ENCODE measurements around the gene DUSP22. TPM values are rescaled to one million over a fixed set of nuclear protein-coding genes. Genes with fewer than 3 reads are reported as not detected.
"Not testable (repeated sequence)": the region's sequence is repeated elsewhere in the genome, so short reads cannot be mapped to it uniquely, and the experiment has no call there.

The DUSP22 gene
- polyA plus RNA-seq, 4 donors: 22.2 to 24.6 (median 23.3) TPM

DNA sequence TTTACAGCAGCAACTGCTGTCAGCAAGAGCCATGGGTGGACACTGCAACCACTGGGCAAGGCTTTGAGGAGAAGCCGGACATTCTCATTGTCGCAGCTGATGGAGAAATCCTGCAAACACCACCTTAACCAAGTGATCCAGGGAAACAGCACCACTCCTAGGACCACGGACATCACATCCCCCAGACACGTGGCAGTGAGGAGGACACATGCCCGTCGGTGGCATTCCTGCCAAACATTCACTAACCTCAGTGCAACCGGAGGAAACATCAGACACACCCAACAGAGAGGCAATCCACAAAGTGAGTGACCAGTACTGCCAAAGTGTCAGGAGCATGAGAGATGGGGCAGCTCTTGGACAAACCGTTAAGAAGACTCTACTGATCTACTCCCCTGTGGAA is 82.7 kb downstream of the DUSP22 start:
- DNase-seq (ENCODE audit: low read depth in 4 of 4, low spot score in 3 of 4): no peak

GRCh38 chr6:376827-377640 is 84.7 kb downstream of the DUSP22 start:
- no peak for DNase-seq (ENCODE audit: low read depth in 4 of 4, low spot score in 3 of 4)

GRCh38 chr6:377641-378020 is 85.3 kb downstream of the DUSP22 start:
- DNase-seq (ENCODE audit: low read depth in 4 of 4, low spot score in 3 of 4): not testable (repeated sequence)

DNA sequence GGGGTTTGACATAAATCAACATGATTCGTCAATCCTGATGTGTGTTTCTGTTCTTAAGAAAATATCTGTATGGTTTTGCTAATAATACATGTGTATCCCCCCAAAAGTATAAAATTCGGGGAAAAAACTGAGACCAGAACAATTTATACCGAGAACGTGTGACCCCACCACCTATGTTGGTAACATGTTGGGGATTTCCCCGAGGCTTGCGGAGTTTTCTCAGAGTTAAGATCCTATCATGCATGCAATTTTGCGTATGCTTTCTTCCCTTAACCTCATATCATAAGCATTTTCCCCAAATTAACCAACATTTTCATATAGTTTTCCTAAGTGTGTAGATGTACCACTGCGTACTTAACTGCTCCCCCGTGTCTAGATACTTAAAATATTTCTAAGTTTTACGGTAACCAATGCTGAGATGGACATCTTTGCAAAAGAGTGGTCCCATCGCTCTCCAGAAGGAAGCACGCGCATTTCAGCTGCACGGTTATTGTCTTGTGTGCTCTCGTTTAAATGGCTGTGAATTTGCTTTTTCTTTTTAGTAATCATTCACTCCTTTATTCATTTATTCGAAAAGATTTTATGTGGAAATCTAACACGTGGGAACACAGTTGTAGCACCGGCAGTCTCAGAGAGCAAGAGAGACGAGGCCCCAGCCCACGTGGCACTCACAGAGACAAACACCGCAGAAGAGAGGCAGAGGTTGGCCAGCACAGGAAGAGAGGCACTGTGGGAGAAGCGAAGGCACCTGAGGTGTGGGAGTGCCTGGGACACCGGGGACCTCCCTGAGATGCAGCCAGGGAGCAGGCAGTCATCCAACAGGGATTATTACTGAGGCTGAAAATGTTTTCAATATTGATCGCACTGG is 86.0 kb downstream of the DUSP22 start:
- no peak for DNase-seq (ENCODE audit: low read depth in 4 of 4, low spot score in 3 of 4)

- no peak for DNase-seq (ENCODE audit: low read depth in 4 of 4, low spot score in 3 of 4)
Measured at GRCh38 chr6:378958-379409, 86.7 kb downstream of the DUSP22 start.

DNA sequence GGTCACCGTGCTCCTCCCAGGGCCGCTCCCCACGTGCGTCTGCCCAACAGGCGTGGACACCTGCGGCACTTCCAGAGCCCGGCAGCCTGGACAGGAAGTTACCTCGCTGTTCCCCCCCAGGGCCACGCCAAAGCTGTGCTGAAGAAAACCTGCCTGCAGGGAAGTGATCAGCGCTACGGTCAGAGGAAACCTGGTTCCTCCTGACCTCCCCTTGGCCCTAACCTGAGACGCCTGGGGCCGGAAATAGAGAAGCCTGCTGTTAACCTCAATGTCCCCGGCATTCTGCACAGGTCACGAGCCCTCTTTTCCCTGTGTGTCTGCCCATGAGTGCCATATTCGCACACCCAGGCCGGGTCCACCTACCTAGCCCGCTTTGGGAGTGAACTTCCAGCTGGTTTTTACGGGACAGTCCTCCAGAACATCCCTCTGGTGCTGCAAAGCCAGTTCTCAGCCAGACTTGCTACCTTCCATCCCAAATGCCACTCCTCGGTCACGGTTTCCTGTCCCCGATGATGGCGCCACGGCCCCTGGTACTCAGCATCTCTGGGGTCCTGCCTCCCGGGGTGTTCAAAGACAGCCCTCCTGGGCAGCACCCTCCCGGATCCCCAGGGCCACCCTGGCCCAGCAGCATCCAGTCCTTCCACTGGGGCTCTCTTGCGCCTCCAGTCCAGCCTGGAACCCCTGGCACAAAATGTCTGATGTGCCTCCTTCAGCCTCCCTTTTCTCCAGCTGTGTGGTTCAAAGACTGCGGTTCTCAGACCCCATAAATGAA is 87.3 kb downstream of the DUSP22 start:
- no peak for DNase-seq (ENCODE audit: low read depth in 4 of 4, low spot score in 3 of 4)

GRCh38 chr6:380234-381218 is 88.2 kb downstream of the DUSP22 start:
- no peak for DNase-seq (ENCODE audit: low read depth in 4 of 4, low spot score in 3 of 4)

- no peak for DNase-seq (ENCODE audit: low read depth in 4 of 4, low spot score in 3 of 4)
Measured at GRCh38 chr6:381742-382461, 89.6 kb downstream of the DUSP22 start.

GRCh38 chr6:382883-383810 is 90.9 kb downstream of the DUSP22 start:
- no peak for DNase-seq (ENCODE audit: low read depth in 4 of 4, low spot score in 3 of 4)

GRCh38 chr6:383856-384255 is 91.6 kb downstream of the DUSP22 start:
- DNase-seq (ENCODE audit: low read depth in 4 of 4, low spot score in 3 of 4): no peak

DNA sequence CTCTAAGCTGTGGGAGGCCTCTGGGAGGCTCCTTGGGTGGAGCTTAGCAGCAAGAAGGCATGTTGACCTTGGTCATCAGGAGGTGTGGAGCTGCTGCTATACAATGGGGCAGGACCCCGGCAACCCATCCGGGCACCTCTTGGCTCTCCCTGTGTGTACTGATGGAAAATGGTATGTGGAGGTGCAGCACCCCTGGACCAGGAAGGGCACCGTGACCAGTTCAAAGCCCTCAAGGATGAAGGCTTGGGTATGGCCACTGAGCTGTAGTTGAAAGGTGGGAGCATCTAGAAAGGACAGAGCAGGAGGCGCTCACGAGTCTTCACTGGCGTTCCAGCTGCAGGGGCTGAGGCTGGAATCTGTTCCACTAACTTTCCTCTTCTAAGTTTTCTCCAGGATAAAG is 92.6 kb downstream of the DUSP22 start:
- DNase-seq (ENCODE audit: low read depth in 4 of 4, low spot score in 3 of 4): no peak

GRCh38 chr6:385614-386013 is 93.3 kb downstream of the DUSP22 start:
- DNase-seq (ENCODE audit: low read depth in 4 of 4, low spot score in 3 of 4): no peak

DNA sequence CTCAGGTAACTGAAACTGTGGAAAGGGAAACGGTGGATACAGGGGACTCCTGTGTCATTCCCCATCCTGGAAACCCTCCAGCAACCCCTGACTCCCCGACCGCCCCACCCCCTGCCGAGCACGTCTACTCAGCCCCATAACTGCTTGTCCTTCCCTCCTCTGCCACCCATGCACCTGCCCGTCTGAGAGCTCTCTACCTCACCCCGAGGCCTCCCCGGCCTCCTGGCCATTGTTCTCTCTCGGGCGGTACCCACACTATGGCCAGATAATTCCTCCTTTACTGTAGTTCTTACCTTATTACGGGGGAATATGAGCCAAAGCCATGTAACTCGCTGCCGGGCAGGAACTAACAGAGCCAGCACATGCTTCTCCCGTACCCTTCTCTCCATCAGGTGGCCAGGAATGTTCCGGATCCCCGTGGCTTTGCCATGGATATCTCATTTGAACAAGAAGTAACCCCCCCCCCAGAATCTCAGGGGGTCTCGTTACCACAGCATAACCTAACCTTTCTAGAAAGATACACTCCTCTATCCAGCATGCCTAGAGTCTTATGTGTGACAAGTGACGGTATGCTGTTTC is 94.5 kb downstream of the DUSP22 start:
- no peak for DNase-seq (ENCODE audit: low read depth in 4 of 4, low spot score in 3 of 4)

- no peak for DNase-seq (ENCODE audit: low read depth in 4 of 4, low spot score in 3 of 4)
Measured at GRCh38 chr6:387293-387741, 95.0 kb downstream of the DUSP22 start.

GRCh38 chr6:388202-388903 is 96.1 kb downstream of the DUSP22 start:
- DNase-seq (ENCODE audit: low read depth in 4 of 4, low spot score in 3 of 4): no peak

DNA sequence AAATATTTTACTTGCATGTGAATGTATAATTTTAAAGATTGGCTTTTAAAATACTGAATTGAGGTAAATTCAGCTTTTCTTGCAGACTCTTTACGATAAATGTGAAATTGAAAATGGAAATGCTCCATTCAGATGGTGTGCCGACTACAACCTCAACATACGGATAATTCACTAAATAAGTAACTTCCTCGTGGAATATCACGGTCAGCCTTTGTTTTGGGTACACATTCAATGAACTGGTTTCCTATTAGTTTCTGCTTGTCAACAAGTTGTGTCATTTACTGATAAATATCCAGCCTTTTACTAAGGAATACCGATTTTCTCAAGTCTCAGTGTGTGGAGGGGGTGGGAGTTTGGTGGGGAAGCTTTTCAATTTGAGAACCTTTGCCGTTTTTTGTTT is 96.9 kb downstream of the DUSP22 start:
- no peak for DNase-seq (ENCODE audit: low read depth in 4 of 4, low spot score in 3 of 4)

DNA sequence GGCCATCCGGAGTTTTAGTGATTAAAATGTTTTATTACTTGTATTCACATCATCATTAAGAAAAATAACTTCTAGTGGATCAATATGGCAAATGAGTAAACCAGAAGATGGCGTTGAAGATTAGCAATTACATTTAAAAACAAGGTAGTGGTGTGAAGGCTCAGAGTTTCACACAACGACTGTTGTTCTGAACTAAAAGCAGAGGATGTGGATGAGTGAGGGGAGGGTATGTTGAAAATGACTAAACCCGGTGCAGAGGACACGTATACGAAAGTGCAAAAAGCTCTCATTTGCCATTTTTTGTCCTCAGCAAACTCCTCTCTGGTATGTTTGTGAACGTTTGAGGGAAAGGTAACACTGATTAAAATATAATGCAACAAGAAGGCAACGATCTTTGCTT is 97.3 kb downstream of the DUSP22 start:
- DNase-seq (ENCODE audit: low read depth in 4 of 4, low spot score in 3 of 4): no peak

Measured in right renal pelvis (tissue), 4 donors.